HG03439 (cell line): ENCODE data around the gene CNNM3.

Experiments used
- ATAC-seq: cut with Tn5 transposase; IDR thresholded peaks from one replicate; pipeline ENCODE4 v1.9.1; 2021; ENCODE audit warnings: mild to moderate bottlenecking, moderate library complexity; ENCODE audit not compliant: unreplicated experiment

Gene CNNM3

DNA sequence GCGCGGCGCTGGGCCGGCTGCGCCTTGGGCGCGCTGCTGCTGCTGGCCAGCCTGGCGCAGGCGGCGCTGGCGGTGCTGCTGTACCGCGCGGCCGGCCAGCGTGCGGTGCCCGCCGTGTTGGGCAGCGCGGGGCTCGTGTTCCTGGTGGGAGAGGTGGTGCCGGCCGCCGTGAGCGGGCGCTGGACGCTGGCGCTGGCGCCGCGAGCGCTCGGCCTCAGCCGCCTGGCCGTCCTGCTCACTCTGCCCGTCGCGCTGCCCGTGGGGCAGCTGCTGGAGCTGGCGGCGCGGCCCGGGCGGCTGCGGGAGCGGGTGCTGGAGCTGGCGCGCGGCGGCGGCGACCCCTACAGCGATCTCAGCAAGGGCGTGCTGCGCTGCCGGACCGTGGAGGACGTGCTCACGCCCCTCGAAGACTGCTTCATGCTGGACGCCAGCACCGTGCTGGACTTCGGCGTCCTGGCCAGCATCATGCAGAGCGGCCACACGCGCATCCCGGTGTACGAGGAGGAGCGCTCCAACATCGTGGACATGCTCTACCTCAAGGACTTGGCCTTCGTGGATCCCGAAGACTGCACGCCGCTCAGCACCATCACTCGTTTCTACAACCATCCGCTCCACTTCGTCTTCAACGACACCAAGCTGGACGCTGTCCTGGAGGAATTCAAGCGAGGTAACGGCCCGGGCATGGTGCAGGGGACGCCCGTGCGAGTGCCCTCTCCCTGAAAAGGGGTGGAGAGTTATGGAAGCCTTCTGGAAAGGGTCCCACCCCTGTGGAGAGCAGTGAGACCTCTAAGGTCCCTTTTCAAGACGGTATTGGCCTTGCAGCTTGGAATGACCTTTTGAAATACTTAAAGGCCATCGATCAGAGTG lies 1.0 kb downstream of the CNNM3 start:
- ATAC-seq = no peak

DNA sequence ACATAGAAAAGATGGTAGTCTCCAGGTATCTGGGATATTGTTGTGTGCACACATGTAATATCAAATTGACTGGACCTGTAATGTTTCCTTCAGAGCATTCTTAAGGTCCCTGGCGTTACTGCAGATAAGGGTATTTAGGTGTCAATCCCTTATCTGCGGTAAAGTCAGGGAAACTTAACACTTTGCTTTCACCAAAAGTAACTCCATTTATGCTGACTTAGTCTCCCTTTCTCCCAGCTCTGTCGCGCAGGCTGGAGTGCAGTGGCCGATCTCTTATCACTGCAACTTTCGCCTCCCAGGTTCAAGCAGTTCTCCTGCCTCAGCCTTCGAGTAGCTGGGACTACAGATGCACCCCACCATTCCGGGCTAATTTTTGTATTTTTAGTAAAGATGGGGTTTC lies 1.8 kb downstream of the CNNM3 start:
- no peak for ATAC-seq

- no peak for ATAC-seq
Observed at GRCh38 chr2:96819128-96819875, 3.2 kb downstream of the CNNM3 start.

DNA sequence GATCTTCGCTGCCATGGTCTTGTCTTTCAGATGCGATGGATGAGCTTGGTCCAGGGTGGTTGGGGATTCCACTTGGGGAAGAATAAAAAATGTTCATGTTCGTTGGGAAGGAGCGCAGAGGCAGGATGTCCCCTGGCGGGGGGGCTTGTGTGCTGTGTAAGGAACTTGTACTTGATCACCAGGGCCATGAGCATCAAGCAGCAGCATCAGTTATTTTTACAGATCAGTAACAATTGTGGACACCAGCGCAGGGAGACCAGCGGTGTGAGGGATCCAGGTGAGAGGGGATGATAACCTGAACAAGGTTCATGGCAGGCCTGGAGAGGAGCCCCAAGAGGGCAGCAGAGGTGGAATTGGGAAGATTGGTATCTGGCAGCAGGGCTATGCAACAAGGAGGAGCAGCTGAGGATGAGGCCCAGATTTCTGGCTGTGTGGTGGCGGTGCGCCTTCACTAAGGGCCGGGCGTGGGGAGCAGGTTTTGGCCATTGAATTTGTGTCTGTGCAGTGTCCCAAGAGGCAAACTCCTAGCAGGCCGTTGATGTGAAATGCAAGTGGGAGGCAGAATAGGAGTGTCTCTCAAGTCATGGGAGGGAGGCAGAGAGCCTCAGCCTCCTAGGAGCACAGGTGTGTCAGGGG lies 3.9 kb downstream of the CNNM3 start:
- ATAC-seq = no peak

DNA sequence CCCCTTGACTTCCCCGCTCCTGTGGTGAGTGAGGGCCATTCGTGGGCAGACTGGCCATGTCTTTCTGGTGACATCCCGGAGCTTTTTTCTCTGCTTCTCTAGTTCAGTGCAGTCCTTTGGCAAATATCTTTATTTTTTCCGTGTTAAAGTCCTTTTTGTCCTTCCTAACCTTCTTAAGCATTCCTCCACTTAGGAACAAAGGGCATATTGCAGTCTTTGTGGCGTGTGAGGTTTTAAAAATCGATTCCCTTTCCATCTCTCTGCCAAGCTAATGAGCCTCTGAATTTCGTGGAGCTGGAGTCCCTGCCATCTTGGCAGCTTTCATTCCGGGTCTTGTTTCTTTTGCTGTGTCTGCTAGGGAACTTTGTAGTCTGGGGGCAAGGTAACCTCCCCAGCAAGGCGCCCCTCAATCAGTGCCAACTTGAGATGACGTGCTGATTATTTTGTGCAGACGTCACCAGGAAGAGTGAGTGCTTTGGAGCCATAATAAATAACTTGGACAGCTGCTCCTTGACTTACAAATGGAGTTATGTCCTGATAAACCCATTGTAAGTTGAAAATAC lies 5.1 kb downstream of the CNNM3 start:
- ATAC-seq = no peak

- no peak for ATAC-seq
Observed at GRCh38 chr2:96822786-96823185, 6.7 kb downstream of the CNNM3 start.

DNA sequence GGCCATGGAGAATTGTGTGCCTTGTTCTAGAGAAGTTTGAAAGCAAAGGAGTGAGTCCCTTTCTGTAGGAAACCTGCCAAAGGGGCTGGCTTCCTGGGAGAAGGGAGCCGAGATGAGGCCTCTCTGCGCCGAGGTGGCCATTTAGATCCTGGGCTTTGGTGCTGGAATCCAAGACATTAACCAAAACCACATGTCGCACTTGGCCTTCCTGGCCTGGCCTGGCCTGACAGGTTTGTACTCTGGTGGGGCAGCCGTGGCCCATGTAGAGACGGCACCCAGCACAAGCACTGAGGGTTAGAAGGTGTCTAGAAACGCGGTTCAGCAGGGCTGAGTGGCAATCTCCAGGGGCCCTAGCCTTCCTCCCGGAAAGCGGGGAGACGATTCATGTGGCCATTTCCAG lies 7.1 kb downstream of the CNNM3 start:
- ATAC-seq = no peak

GRCh38 chr2:96824079-96824870 lies 8.2 kb downstream of the CNNM3 start:
- no peak for ATAC-seq

- ATAC-seq = no peak
Observed at GRCh38 chr2:96825057-96825456, 9.0 kb downstream of the CNNM3 start.

GRCh38 chr2:96826546-96827278 lies 10.6 kb downstream of the CNNM3 start:
- no peak for ATAC-seq

GRCh38 chr2:96828436-96828835 lies 12.4 kb downstream of the CNNM3 start:
- no peak for ATAC-seq

GRCh38 chr2:96828874-96829273 lies 12.8 kb downstream of the CNNM3 start:
- no peak for ATAC-seq

DNA sequence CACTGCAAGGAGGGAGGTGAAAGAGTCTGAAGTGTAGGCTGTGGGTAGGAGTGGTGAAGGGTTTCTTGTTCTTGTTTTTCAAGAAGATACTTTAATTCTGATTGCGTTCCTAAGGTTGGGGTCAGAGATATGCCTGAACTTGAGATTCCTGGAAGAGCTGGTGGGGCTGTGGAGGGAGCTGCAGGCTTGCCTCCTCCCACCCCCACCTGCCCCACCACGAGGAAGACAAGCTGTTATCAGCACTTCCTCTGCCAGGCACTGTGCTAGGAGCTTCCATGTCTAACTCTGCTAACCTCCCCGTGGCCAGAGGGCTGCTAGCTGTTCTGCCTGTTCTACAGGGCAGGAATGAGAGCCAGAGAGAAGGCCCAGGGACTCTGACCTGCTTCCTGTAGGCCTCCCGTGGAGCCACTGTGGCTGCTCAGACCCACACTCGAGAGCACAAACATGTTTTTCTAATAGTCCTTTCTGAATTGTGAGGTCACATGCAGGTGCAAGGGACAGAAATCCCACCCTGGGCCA lies 14.0 kb downstream of the CNNM3 start:
- no peak for ATAC-seq

DNA sequence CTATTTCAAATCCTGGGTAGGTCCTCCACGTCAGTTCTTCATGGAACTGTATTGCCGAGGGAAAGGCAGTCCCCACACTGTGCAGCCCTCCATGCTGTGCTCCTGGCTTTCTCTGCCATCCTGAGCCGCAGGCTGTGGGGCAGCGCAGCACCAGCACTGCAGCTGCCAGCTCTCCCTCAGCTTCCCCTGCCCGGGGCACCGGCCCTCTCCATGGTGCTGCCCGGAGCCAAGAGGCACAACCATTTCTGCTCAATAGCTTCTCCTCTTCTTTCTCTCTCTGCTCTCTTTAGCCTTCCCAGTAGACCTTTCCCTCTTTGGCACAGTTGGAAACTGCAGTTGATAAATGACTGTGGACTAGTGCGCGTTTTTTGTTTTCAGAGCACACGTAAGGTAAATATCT lies 15.6 kb downstream of the CNNM3 start:
- ATAC-seq = no peak

DNA sequence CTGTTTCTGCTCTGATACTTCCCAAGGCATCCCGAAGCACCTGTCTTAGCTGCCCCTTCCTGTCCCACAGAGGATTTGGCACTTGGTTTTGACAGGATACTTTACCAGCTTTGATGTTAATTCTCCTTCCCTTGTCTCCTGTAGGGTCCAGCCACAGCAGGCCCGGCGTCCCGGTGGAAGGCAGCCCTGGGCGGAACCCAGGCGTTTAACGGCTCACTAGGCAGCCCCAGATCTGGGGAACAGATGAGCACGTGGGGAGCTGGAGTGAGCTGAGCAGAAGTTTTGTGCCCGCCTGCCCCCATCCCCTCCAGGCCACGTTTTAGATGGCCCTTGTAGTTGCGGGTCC lies 16.3 kb downstream of the CNNM3 start:
- no peak for ATAC-seq

DNA sequence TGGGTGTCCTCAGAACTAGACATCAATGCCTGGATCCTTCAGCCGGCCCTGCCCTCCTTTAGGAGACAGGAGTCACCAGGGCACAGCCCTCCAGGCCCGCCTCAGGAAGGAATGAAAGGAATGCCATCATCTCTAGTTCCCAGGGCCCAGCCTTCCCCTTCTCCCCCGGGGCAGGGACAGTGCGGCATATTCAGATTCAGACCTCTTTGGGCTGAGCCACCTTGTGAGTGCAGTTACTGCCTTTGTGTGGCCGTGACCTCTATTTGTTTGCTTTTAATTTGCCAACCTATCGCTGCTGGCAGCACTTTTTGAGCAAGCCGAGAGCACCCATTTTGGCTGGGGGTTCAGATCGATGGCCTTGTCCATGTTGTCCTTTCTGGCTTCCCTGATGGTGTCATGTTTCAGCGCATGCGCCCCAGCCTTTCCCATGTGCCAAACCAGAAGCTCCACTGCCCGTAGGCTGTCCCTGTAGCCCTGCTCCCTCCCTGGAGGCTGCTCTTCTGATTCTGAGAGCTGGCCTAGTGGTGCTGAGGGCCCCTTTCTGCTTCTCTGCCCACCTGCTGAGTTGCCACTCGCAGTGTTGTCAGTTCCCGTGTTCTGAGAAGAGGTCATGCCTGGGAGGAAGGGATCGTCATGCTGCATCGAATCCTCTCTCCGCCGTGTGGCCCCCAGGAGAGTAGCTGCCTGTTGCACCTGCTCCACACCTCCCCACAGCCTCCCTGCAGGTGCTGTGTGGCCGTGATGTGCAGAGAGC lies 16.9 kb downstream of the CNNM3 start:
- no peak for ATAC-seq

- ATAC-seq = no peak
Observed at GRCh38 chr2:96835830-96836229, 19.8 kb downstream of the CNNM3 start.

- ATAC-seq = no peak
Observed at GRCh38 chr2:96837575-96837974, 21.5 kb downstream of the CNNM3 start.
